Spleen (tissue), 7 donors: ENCODE data around the gene KDM6A.

Experiments
- POLR2A ChIP-seq, 3 donors: fragments of 450-650 bp; IDR thresholded peaks; one replicate each; pipeline ENCODE4 v1.5.1; 2017; ENCODE audit warnings: antibody characterized with exemption in 3 of 3, mild to moderate bottlenecking in 1 of 3
- POLR2AphosphoS5 ChIP-seq, 3 donors: sonication (generic); formaldehyde crosslinking; IDR thresholded peaks; one replicate each; pipeline ENCODE4 v1.5.1; 2017; ENCODE audit warnings: antibody characterized with exemption in 3 of 3
- TF ChIP-seq, protein P1 (sequence below), 11 experiments: fragments of 200-600 bp in 7 of 11; fragments of 450-650 bp in 4 of 11; sonication (generic) in 4 of 11; IDR thresholded peaks in 8 of 11; conservative IDR thresholded peaks in 3 of 11; 1 replicate in 7 of 11; 2 replicates in 4 of 11; pipeline versions ENCODE4 v1.4.0 to v1.8.0; 2016 to 2021; ENCODE audit warnings: antibody characterized with exemption in 11 of 11, inconsistent platforms in 4 of 11, mild to moderate bottlenecking in 1 of 11
- donor health status: DM: no; HTN: no; CAD: no; lungs with moderate emphysema.
- donor health status: DM: no; HTN: no; CAD: no.
- donor health status: DM: no; HTN: no; CAD: no.

DNA sequence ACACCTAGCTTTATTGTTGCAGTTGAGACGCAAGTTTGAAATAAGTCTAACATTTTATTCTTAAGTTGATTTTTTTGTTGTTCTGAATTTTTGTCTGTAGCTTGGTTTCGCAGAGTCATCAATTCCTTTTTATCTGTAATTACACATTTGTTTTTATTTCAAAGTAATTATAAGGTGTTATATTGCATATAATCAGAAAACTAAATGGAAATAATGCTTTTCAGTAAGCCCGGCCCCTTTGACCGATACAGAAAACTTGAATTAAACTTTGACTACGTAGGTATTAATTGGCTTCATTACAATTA is 2.1 kb downstream of the KDM6A start:
- TF ChIP-seq, protein P1, sequence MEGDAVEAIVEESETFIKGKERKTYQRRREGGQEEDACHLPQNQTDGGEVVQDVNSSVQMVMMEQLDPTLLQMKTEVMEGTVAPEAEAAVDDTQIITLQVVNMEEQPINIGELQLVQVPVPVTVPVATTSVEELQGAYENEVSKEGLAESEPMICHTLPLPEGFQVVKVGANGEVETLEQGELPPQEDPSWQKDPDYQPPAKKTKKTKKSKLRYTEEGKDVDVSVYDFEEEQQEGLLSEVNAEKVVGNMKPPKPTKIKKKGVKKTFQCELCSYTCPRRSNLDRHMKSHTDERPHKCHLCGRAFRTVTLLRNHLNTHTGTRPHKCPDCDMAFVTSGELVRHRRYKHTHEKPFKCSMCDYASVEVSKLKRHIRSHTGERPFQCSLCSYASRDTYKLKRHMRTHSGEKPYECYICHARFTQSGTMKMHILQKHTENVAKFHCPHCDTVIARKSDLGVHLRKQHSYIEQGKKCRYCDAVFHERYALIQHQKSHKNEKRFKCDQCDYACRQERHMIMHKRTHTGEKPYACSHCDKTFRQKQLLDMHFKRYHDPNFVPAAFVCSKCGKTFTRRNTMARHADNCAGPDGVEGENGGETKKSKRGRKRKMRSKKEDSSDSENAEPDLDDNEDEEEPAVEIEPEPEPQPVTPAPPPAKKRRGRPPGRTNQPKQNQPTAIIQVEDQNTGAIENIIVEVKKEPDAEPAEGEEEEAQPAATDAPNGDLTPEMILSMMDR (IDR thresholded peaks at IDR 0.05 in 8 of 11, conservative IDR thresholded peaks at IDR 0.05 in 3 of 11): no peak
- TF ChIP-seq POLR2A (IDR thresholded peaks at IDR 0.05) (no peak), POLR2AphosphoS5 (IDR thresholded peaks at IDR 0.05) (no peak)
